ENCODE measurements around the gene CLSTN2. TPM values are rescaled to one million over a fixed set of nuclear protein-coding genes. Genes with fewer than 3 reads are reported as not detected.

The CLSTN2 gene
- total RNA-seq, 1 donor from 2014 or later: 65.0 TPM

DNA sequence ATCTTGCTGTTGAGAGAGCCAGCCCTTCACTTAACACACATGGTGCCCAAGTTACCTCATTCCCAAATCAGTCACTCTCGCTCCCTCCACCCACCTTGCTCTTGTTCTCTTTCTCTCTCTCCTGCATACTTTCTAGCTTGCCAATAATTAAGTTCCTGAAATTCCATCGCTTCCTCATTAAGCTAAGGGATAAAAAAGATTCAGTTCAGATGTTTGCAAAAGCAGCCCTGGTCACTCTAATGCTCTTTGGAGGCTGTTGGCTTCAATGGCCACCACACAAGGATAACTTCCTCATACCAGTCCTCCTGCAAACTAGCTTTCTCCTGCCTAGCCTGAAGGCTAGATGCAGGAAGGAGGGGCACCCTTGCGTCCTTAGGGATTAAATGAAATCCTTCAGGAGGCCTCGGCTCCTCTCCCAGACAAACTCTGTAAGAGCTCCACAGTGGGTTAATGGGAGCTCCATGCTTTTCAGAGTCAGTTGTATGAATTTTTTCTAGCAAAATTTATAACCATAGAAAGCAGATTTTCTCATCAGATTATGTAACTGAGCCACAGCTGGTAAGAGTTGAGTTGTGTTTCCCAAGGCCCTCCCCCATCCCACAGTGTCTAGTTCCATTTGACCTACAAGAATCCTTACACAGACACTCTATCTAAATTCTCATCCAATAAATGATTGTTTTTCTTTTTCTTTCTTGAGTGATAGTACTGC lies 566.2 kb downstream of the CLSTN2 start:
- TF ChIP-seq, protein P1, sequence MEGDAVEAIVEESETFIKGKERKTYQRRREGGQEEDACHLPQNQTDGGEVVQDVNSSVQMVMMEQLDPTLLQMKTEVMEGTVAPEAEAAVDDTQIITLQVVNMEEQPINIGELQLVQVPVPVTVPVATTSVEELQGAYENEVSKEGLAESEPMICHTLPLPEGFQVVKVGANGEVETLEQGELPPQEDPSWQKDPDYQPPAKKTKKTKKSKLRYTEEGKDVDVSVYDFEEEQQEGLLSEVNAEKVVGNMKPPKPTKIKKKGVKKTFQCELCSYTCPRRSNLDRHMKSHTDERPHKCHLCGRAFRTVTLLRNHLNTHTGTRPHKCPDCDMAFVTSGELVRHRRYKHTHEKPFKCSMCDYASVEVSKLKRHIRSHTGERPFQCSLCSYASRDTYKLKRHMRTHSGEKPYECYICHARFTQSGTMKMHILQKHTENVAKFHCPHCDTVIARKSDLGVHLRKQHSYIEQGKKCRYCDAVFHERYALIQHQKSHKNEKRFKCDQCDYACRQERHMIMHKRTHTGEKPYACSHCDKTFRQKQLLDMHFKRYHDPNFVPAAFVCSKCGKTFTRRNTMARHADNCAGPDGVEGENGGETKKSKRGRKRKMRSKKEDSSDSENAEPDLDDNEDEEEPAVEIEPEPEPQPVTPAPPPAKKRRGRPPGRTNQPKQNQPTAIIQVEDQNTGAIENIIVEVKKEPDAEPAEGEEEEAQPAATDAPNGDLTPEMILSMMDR (IDR thresholded peaks at IDR 0.05): no peak
- no peaks in the 10 kb centered on the region for H3K36me3 Mint-ChIP-seq (ENCODE audit: low read depth)
- H3K4me1 Mint-ChIP-seq (ENCODE audit: low read depth): peaks cover 30% of the 10 kb centered on the region
- no peak overlapping the region for H3K4me3 Mint-ChIP-seq (ENCODE audit: unreplicated experiment)
- H3K27ac Mint-ChIP-seq (ENCODE audit: unreplicated experiment): no peak overlapping the region
- no peaks in the 10 kb centered on the region for H3K9me3 Mint-ChIP-seq (ENCODE audit: low read depth)
- no peak for DNase-seq (ENCODE audit: low spot score)
- H3K27me3 Mint-ChIP-seq (ENCODE audit: low read depth): no peaks in the 10 kb centered on the region

GRCh38 chr3:140501770-140502364 lies 566.9 kb downstream of the CLSTN2 start:
- H3K4me3 Mint-ChIP-seq (ENCODE audit: unreplicated experiment): no peak overlapping the region
- H3K27me3 Mint-ChIP-seq (ENCODE audit: low read depth): no peaks in the 10 kb centered on the region
- H3K4me1 Mint-ChIP-seq (ENCODE audit: low read depth): peaks cover 32% of the 10 kb centered on the region
- no peak overlapping the region for H3K27ac Mint-ChIP-seq (ENCODE audit: unreplicated experiment)
- H3K36me3 Mint-ChIP-seq (ENCODE audit: low read depth): no peaks in the 10 kb centered on the region
- no peaks in the 10 kb centered on the region for H3K9me3 Mint-ChIP-seq (ENCODE audit: low read depth)
- TF ChIP-seq, protein P1 (IDR thresholded peaks at IDR 0.05): no peak
- no peak for DNase-seq (ENCODE audit: low spot score)

DNA sequence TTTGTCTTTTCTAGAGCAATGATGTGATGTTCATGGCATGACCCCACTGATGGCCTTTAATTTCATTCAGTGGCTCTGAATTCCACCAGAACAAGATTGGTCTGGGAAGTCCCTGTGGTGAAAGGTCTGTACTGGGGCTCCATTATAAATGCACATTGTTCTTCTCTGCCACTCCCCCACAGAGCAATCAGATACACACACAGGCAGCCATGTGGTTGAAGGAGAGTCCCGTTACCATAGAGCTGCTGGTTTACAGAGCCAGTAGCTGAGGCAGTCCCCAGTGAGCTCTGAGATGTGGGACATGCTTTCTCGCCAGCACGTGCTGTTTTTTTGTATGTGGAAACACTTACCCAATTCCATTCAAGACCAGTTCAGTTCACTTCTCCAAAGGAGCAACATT lies 570.2 kb downstream of the CLSTN2 start:
- no peak overlapping the region for H3K4me3 Mint-ChIP-seq (ENCODE audit: unreplicated experiment)
- H3K27me3 Mint-ChIP-seq (ENCODE audit: low read depth): no peaks in the 10 kb centered on the region
- TF ChIP-seq, protein P1 (IDR thresholded peaks at IDR 0.05): no peak

DNA sequence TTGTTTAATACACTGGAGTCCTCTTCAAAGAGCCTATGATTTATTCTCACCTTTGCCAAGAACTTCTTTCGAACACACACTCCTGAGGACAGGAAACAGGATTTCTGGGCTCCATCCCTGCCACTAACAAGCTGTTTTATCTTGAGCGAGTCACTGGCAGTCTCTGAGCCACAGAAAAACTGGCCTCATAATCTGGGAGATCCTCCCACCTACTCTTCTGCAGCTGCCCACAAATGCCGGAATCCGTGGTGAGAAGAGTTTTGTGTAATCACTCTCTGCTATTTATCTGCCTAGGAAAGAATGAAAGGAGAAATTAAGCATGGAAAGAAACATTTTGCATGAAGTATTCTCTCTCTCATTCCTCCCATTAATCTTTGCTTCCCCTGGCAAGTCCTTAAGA lies 570.9 kb downstream of the CLSTN2 start:
- Mint-ChIP-seq H3K27ac (ENCODE audit: unreplicated experiment) (no peak overlapping the region), H3K9me3 (ENCODE audit: low read depth) (no peaks in the 10 kb centered on the region), H3K27me3 (ENCODE audit: low read depth) (no peaks in the 10 kb centered on the region), H3K4me1 (ENCODE audit: low read depth) (peaks cover 41% of the 10 kb centered on the region), H3K36me3 (ENCODE audit: low read depth) (no peaks in the 10 kb centered on the region), H3K4me3 (ENCODE audit: unreplicated experiment) (no peak overlapping the region)
- TF ChIP-seq, protein P1 (IDR thresholded peaks at IDR 0.05): no peak
- no peak for DNase-seq (ENCODE audit: low spot score)

More for the DNA sequence above, 570.2 kb downstream of the CLSTN2 start:
- H3K27ac Mint-ChIP-seq (ENCODE audit: unreplicated experiment): no peak overlapping the region
- peaks cover 35% of the 10 kb centered on the region for H3K4me1 Mint-ChIP-seq (ENCODE audit: low read depth)
- no peak for DNase-seq (ENCODE audit: low spot score)
- no peaks in the 10 kb centered on the region for H3K9me3 Mint-ChIP-seq (ENCODE audit: low read depth)
- H3K36me3 Mint-ChIP-seq (ENCODE audit: low read depth): no peaks in the 10 kb centered on the region

- H3K27ac Mint-ChIP-seq (ENCODE audit: unreplicated experiment): no peak overlapping the region
- H3K9me3 Mint-ChIP-seq (ENCODE audit: low read depth): peaks cover 9% of the 10 kb centered on the region
- H3K4me1 Mint-ChIP-seq (ENCODE audit: low read depth): peaks cover 32% of the 10 kb centered on the region
- H3K27me3 Mint-ChIP-seq (ENCODE audit: low read depth): no peaks in the 10 kb centered on the region
- no peak overlapping the region for H3K4me3 Mint-ChIP-seq (ENCODE audit: unreplicated experiment)
- H3K36me3 Mint-ChIP-seq (ENCODE audit: low read depth): peaks cover 3% of the 10 kb centered on the region
- TF ChIP-seq, protein P1 (IDR thresholded peaks at IDR 0.05): no peak
- no peak for DNase-seq (ENCODE audit: low spot score)
These were observed 573.6 kb downstream of the CLSTN2 start for GRCh38 chr3:140508550-140508949.
